GM19193 (cell line): ENCODE data around the gene P3H1.

Experiments
- POLR2A ChIP-seq: IDR thresholded peaks from 4 replicates; pipeline ENCODE4 v1.6.1; 2011; ENCODE audit not compliant: insufficient read depth, insufficient read length; ENCODE audit errors: extremely low read depth

P3H1 gene

GRCh38 chr1:42756956-42757891 is 9.6 kb downstream of the P3H1 start:
- TF ChIP-seq POLR2A = no peak

- TF ChIP-seq POLR2A = no peak
These were observed 13.8 kb downstream of the P3H1 start for GRCh38 chr1:42753070-42753469.

- TF ChIP-seq POLR2A = no peak
These were observed 14.5 kb downstream of the P3H1 start for GRCh38 chr1:42752284-42752683.

- TF ChIP-seq POLR2A = no peak
These were observed 16.8 kb downstream of the P3H1 start for GRCh38 chr1:42750041-42750440.

GRCh38 chr1:42748461-42749410 is 18.1 kb downstream of the P3H1 start:
- TF ChIP-seq POLR2A = no peak

- no peak for TF ChIP-seq POLR2A
These were observed 18.8 kb downstream of the P3H1 start for GRCh38 chr1:42748021-42748420.

- no peak for TF ChIP-seq POLR2A
These were observed 19.7 kb downstream of the P3H1 start for GRCh38 chr1:42747125-42747524.

- TF ChIP-seq POLR2A = no peak
These were observed 20.3 kb downstream of the P3H1 start for GRCh38 chr1:42746436-42747105.

- no peak for TF ChIP-seq POLR2A
These were observed 21.0 kb downstream of the P3H1 start for GRCh38 chr1:42745851-42746250.

GRCh38 chr1:42744148-42744413 is 22.7 kb downstream of the P3H1 start:
- TF ChIP-seq POLR2A = no peak

- no peak for TF ChIP-seq POLR2A
These were observed 23.3 kb downstream of the P3H1 start for GRCh38 chr1:42743317-42744147.

GRCh38 chr1:42742617-42743316 is 24.1 kb downstream of the P3H1 start:
- TF ChIP-seq POLR2A = no peak

- no peak for TF ChIP-seq POLR2A
These were observed 24.7 kb downstream of the P3H1 start for GRCh38 chr1:42742141-42742540.

GRCh38 chr1:42741706-42742105 is 25.1 kb downstream of the P3H1 start:
- no peak for TF ChIP-seq POLR2A

GRCh38 chr1:42740851-42741580 is 25.8 kb downstream of the P3H1 start:
- no peak for TF ChIP-seq POLR2A
